Inflammatory macrophage treated with lipopolysaccharide for 4 hours (primary cell): ENCODE measurements around the gene PHF1.

Source experiments
- DNase-seq: peaks from one replicate; pipeline ENCODE4 v3.0.0-alpha.2; 2020

PHF1 gene

DNA sequence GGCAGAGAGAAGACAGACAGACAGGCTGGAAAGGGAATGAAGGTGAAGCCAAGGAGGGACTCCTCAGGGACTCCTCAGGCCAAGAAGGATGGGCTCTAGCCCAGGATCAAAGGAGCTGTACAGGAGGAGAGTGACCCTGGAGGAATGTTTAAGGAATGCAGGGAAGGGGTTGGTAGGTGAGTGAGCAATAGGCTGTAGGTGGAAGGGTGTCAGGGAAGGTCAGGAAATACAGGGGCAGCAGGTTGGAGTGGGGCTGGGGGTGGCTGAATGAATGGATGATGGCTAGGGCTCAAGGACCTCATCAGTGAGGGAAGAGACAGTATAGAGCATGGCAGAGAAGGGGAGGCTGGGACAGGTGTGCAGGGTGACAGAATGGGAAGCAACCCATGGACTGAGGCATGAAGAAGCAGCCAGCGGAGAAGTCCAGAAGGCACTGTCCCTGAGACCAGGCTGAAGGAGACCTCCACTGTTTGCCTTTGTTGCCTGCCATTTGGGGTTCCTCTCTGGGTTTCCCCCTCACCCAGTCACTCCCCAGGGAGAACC, 22.3 kb downstream of the PHF1 start:
- DNase-seq: no peak

DNA sequence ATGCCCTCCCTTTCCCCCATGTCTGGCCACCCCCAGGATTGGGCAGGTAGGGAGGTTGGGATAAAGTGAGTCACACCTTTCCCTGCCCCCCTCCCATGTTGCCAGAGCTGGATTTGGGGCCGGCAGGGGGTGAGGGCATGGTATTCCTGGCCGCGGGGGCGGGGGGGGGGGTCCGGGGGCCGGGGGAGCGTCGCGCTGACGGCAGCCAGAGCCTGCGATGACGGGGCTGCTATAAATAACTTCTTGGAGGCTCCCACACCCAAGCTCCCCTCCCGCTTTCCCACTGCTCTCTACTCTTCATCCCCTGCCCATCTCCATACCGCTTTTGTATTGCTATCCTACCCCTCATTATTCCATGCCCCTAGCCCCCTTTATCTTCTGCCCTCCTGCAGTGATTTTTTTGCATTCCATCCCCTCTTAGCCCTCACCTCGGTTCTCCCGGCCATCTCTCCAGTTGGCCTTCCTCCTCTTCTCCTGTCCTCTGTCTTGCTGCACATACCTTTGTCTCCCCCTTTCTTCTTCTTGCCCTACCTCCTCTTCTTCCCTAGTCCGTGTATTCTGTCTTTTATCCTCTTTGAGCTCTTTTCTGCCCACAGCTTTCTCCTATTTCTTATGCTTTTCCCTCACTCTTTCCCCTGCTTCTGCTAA, 22.9 kb downstream of the PHF1 start:
- DNase-seq: no peak

DNA sequence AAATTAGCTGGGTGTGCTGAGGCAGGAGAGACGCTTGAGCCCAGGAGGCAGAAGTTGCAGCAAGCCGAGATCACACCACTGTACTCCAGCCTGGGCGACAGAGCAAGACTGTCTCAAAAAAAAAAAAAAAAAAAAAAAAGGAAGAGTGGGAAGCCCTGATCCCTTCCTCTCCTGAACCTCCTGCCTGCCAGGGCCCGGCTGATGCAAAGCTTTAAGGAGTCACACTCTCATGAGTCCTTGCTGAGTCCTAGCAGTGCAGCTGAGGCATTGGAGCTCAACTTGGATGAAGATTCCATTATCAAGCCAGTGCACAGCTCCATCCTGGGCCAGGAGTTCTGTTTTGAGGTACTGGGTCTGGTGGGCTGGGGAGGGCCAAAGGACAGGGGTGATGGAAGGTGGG, 24.1 kb downstream of the PHF1 start:
- DNase-seq: peak; percentile 72

DNA sequence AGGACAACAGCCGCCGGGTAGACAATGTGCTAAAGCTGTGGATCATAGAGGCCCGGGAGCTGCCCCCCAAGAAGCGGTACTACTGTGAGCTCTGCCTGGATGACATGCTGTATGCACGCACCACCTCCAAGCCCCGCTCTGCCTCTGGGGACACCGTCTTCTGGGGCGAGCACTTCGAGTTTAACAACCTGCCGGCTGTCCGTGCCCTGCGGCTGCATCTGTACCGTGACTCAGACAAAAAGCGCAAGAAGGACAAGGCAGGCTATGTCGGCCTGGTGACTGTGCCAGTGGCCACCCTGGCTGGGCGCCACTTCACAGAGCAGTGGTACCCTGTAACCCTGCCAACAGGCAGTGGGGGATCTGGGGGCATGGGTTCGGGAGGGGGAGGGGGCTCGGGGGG, 26.9 kb downstream of the PHF1 start:
- no peak for DNase-seq

DNA sequence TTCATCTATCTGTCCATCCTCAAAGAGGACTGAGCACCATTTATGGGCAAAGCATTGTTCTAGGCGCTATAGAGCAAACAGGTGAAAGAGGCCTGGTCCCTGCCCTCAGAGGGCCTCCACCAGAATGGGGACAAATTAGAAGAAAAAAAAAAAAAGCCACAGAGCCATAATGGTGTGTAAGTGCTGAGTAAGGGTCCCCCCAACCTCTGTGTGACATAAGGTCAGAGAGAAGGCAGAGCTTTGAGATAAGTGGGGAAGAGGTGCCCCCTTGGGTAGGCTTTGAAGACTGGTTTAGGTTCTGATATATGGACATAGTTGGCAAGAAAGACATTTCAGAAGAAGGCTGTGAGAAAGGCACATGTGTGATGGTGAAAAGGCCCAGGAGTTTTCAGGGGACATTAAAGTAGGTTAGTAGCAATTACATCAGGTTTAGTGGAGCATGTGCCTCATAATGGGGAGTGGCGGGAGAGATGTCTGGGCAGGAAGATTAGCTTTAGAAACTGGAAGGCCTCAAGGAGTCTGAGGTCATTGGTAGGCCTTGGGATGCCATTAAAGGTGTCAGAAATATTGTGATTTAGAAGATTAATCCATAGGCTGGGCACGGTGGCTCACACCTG, 28.3 kb downstream of the PHF1 start:
- no peak for DNase-seq

- DNase-seq: no peak
These were observed 29.3 kb downstream of the PHF1 start for GRCh38 chr6:33439956-33440648.

- no peak for DNase-seq
These were observed 30.0 kb downstream of the PHF1 start for GRCh38 chr6:33440649-33441309.

DNA sequence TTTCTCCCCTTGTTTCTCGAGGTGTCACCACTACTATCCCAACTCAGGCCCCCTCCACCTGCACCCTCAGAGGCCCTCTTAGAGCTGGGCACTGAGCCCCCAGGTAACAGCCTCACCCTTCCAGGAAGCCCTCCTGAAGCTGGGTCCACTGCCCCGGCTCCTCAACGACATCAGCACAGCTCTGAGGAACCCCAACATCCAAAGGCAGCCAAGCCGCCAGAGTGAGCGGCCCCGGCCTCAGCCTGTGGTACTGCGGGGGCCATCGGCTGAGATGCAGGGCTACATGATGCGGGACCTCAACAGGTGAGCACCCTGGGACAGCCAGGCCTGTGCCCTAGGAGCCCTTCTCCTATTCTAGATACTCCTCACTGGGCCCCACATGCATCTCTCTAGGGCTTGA, 30.6 kb downstream of the PHF1 start:
- no peak for DNase-seq

DNA sequence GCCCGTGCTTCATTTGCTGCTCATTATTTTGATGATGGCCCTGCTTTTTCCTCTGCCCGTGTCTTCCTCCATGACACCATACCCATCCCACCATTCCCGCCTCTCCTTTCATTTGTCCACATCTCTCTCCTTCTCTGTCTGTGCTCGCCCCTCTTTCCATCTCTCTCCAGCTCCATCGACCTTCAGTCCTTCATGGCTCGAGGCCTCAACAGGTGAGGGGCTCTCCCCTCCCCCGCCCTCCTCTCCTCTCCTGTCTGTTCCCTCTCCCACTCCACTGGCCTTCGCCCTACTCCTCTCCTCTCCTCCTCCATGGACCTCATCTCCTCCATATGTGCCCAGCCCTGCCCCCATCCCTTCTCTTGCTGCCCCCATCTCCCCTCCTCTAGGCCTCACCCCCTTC, 31.5 kb downstream of the PHF1 start:
- no peak for DNase-seq

DNA sequence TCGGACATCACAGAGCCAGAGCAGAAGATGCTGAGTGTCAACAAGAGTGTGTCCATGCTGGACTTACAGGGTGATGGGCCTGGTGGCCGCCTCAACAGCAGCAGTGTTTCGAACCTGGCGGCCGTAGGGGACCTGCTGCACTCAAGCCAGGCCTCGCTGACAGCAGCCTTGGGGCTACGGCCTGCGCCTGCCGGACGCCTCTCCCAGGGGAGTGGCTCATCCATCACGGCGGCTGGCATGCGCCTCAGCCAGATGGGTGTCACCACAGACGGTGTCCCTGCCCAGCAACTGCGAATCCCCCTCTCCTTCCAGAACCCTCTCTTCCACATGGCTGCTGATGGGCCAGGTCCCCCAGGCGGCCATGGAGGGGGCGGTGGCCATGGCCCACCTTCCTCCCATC, 32.2 kb downstream of the PHF1 start:
- DNase-seq: no peak

- DNase-seq: no peak
These were observed 33.0 kb downstream of the PHF1 start for GRCh38 chr6:33443619-33444504.

GRCh38 chr6:33445119-33445603, 34.3 kb downstream of the PHF1 start:
- DNase-seq: peak; percentile 95

DNA sequence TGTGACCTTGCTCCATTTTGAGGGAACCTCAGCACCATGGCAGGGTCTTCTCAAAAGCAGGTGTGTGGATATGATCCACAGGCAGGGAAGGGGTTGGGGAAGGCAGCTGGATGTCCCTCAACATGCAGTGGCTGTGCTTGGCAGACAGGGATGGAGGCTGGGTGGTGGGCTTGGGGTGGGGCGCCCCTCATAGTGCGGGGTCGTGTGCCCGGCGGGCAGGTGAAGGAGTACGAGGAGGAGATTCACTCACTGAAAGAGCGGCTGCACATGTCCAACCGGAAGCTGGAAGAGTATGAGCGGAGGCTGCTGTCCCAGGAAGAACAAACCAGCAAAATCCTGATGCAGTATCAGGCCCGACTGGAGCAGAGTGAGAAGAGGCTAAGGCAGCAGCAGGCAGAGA, 35.5 kb downstream of the PHF1 start:
- DNase-seq: no peak

DNA sequence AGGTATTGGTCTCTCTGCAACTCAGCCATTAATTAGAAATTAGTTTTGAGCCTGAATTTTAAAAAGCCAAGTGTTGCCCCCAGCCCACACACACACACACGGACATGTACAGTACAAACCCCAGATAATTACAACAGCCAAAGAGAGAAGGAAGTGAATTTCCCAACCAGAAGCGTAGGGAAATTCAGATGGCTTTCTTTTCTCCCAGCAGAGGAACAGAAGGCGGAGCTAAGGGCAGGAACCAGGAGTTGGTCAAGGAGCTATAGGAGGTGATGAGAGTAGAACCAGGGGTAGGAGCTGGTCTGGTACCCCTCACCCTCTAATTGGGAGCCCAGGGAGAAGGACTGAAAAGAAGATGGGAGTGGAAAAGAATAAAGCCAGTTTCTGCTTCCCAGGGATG, 39.6 kb downstream of the PHF1 start:
- peak; percentile 88 for DNase-seq

DNA sequence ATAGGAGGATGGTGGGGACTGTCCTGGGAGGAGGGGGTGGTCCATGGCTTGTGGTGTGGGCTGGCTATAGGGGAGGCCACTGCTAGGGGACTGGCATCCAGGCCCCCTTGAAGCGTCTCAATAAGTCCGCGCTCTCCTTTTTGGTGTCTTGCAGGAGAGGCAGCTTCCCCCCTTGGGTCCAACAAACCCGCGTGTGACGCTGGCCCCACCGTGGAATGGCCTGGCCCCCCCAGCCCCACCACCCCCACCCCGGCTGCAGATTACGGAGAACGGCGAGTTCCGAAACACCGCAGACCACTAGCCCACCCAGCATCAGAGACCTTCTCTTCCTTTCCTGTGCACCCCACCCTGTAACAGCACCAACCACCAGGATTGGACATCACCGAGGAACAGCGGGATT, 40.8 kb downstream of the PHF1 start:
- no peak for DNase-seq

GRCh38 chr6:33452496-33452895, 41.7 kb downstream of the PHF1 start:
- DNase-seq: no peak

DNA sequence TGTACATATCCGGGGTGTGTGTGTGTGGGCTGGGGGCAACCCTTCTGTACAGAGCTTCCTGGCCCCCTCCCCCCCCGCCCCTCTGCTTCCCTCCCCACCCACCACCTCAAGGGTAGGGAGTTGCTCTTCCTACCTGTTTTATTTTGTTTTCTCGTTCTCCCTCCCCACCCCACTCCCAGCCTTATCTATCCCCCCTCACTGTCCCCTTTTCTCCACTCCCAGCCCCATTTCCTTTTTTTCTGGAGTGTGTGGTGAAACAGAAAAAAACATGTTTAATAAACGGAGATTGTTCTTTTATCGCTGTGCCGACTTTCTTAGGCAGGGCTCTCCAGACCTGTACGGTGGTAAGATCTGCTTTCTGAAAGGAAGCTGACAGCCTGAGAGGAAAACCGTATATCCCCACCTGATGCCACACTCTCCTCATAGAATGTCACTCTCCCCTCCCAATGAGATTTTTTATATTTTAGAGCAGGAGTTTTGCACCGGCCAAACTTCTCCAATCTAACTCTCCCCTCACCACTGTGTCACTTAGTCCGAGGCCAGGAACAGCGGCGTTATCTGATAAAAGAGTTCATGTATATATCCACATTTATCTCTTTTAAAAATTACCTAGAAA, 42.7 kb downstream of the PHF1 start:
- DNase-seq: no peak

GRCh38 chr6:33454009-33454946, 43.5 kb downstream of the PHF1 start, which contains the start of gene ZBTB9:
Gene ZBTB9, plus strand, starts transcription at chr6:33454576. Its CDS starts 525 bp downstream, at chr6:33455101.
- peak; percentile 99 for DNase-seq

GRCh38 chr6:33455051-33455450, 44.2 kb downstream of the PHF1 start:
- no peak for DNase-seq

DNA sequence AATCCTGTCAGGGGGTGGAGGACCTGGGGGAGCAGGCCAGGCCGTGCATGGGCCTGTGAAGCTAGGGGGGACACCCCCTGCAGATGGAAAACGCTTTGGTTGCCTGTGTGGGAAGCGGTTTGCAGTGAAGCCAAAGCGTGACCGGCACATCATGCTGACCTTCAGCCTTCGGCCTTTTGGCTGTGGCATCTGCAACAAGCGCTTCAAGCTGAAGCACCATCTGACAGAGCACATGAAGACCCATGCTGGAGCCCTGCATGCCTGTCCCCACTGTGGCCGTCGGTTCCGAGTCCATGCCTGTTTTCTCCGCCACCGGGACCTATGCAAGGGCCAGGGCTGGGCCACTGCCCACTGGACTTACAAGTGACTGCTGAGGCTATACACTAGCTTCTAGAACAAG, 45.3 kb downstream of the PHF1 start:
- DNase-seq: no peak

DNA sequence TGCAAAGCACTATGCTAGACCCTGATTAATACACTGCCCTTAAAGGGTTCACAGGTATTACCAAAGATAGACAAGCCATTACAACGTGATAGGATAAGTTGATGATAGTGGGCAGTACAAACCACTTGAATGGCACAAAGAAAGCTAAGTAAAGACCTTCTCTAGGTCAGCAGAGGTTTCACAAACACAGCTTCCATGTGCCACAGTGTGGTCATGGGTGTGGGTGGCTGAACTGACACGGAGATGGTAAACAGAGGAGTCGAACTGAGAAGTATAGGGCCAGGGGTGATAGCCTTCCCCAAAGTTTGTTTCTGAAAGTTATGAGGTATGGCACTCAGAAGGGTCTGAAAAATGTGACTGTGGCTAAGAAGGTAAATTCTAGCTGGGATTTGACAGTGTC, 47.9 kb downstream of the PHF1 start:
- DNase-seq: peak; percentile 64
